T47D (cell line): ENCODE measurements around the gene LYL1.
A peak's percentile ranks its signal among the peaks of the same experiment; 100 is the strongest.

Source experiments
- DNase-seq, 2 experiments: peaks; one replicate each; pipeline versions ENCODE4 v3.0.0 to v3.0.0-alpha.2; 2011 to 2012; ENCODE audit warnings: low read depth in 1 of 2, low spot score in 1 of 2
- JUND ChIP-seq: IDR thresholded peaks from 2 replicates; pipeline ENCODE4 v1.6.1; 2012; ENCODE audit warnings: low read depth
- in situ Hi-C: cut with HindIII; loops from 2 replicates; pipeline ENCODE4 v1.10.0; 2016; ENCODE audit warnings: low sequenced_read_pairs, low pct_unique_long_range_greater_than_20kb

The LYL1 gene

DNA sequence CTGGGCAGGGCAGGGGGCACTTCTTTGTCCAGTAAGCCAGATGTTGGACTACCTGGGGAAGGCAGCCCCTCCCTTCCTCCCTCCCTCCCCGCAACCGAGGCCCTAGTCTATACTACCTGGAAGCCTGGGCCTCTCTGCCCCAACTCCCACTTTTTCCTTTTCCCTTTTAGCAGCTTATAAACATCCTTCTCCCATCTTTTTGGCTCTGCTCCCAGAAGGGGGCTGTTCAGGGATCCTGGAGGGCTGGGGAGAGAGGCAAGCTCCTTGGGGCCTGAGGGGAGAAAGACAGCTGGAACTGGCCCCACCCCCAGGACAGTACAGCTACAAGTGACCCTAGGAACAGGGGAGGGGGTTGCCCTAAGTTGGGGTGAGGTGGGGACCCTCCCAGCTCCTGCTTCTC, 44.9 kb downstream of the LYL1 start:
- TF ChIP-seq JUND: no peak
- DNase-seq: no peak
- in situ Hi-C loops: no loop called here

DNA sequence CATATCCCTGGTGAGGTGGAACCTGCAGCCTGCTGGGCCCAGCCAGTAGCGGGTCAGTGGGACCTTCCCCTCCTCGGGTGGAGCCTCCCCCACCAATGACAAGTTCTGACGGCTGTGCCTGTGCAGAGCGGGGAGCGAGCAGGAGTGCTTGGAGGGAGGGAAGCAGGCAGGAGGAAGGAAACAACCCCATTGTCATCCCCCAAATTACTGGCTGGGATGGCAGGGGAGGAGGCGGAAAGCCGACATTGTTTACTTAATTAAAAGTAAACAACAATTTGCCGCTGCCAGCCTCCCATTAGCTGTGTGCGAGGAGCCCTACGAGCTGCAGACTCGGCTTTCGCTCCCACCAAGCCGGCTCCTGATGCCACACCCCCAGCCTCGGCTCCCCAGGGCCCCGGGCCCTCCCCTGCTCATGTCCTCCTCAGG, 45.5 kb downstream of the LYL1 start:
- TF ChIP-seq JUND: no peak
- DNase-seq: no peak
- in situ Hi-C loops: no loop called here

DNA sequence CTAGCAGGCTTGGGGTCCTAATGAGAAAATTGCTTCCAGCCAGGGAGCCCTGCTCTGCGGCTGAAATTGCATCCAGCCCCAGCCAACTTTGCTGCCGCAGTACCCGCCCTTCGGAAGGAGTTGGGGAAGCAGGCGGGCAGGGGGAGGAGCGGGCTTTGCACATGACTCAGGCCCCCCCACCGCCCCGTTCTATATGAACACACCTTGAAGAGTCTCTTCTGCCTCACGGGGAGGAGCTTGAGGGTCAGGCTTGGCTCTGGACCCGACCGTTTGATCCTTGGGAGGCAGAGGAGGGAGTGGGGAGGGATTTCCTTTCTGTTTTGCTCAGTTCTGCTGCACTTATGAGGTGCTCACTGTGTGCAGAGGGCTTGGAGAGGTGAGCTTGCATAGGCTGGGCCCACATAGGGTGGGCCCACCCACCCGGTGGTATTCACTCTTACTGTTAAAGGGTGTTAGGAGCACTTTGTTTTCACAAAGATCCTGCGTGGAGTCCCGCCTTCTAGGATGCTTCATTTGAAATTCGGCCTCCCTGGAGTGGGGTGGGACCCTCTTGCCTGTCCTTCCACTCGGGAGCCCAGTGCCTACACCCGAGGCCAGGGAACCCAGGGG, 46.5 kb downstream of the LYL1 start:
- no peak for DNase-seq
- in situ Hi-C loops: no loop called here
- no peak for TF ChIP-seq JUND

DNA sequence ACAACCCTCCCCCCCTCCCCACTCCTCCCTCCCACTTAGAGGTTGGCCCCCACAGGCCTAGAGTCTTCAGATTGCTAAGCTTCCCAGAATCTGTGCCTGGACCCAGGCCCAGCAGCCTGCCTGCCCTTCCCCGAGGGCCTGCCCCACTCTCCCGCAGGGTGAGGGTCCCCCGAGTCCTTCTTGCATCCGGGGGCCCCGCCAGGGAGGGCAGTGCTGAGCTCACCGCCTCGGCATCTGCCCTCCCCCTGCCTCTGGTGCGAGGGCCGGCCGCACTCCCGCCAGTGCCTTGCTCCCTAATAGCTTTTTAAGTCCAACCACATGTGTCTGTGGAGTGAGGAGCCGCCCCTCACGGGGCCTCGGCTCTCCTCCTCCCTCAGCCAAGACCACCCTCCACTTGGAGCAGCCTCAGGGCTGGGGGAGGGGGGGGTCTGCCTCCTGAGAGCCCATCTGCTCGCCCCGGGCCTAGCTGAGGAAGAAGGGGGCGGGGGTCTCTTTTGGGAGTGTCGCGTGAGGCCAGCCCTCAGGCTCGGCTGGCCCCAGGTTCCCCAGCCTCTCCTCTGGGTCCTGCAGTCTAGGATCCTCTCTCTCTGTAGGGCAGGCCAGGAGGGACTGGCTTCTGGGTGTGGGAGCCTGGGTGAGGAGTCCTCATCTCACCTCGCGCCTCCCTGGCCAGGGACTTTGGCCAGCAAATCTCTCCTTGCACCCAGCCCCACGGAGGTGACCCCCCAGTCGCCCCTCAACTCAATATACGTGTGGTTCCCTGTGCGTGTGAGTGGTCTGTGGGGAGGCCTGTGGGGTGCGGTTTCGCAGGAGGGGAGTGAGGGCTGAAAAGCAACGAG, 47.2 kb downstream of the LYL1 start:
- in situ Hi-C loops: no loop called here
- no peak for DNase-seq
- no peak for TF ChIP-seq JUND

DNA sequence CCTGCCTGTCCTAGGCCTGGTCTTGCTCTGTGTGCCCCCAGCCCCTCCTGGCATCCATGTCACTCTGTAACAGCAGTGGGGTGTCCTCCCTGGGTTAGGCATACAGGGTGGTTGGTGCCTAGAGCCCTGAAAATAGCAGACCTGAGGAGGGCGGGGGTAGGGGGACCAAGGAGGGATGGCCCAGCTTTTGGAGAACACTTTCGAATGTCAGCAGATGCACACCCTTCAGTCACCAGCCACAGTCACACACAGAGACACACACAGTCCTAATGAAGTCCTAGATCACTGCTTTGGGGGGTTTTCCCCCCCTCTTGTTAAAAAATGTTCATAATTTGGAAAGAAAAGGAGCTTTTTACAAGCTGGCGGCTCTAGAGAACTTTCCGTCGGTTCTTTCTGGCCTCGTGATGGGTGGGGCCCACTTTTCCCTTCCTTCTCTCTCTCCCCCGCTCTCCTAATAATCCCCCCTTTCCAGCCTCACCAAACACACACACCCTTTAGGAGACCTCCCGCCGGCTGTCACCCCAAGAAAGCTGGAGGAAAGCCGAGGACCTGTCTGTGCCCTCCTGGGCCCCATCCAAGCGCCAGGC, 47.9 kb downstream of the LYL1 start:
- no peak for DNase-seq
- no peak for TF ChIP-seq JUND
- in situ Hi-C loops: no loop called here

DNA sequence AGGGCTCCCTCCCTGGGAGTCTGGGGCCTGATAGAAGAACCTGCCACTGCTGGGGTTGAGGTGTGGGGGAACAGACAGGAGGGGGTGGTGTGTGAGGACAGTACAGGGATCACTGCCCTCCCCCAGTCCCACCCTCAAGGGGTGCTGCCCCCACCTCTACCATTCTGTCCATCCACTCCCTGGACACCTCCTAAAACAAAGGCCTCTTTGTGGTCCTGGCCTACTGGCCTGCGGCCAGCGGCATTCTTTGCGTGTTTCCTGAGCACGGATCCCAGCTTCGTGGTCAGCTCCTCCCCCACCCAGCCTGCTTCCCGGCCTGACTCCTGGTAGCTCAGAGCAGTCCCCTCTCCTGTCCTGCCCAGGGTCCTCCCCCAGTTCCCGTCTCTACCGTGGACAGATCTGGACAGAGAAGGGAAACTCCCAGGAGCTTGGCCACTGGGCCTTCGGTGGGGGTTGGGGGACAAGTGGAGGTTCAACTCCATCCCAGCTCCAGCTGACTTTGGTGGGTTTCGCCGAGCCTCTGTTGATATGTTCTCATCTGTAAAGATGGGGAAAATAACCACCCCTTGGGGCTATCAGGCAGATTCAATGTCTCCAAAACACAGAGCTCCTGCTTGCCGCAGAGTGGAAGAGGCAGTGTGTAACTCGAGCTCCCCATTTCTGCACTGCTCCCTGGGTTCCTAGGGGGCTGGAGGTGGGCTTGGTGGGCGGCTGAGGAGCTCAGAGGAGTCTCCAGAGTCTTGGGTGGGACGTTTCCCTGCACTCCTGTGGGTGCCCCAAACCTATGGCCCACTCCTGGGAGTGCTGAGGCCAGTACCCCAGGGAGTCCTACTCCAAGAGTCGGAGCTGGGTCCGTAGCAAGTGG, 48.7 kb downstream of the LYL1 start:
- TF ChIP-seq JUND: no peak
- in situ Hi-C loops: no loop called here
- DNase-seq: peak; percentile 46 to 76

DNA sequence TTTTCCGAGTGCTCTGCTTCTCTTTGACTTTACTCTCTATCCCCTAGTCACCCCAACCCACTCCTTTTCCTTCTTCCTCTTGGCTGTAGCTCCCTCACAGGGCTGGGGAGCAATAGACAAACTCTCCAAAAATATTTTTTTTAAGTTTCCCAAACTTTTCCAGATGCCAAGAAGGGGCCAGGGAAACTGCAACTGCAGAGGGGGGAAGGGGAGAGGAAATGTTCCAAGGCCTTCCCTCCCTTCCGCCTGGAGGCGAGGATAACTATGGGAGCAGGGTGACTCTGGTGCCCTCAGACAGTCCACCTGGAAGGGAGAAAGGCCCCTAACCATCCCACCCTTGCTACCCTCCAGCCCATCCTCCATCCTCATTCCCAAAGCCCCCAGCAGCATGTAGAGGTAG, 49.4 kb downstream of the LYL1 start:
- no peak for DNase-seq
- in situ Hi-C loops: no loop called here
- TF ChIP-seq JUND: no peak

DNA sequence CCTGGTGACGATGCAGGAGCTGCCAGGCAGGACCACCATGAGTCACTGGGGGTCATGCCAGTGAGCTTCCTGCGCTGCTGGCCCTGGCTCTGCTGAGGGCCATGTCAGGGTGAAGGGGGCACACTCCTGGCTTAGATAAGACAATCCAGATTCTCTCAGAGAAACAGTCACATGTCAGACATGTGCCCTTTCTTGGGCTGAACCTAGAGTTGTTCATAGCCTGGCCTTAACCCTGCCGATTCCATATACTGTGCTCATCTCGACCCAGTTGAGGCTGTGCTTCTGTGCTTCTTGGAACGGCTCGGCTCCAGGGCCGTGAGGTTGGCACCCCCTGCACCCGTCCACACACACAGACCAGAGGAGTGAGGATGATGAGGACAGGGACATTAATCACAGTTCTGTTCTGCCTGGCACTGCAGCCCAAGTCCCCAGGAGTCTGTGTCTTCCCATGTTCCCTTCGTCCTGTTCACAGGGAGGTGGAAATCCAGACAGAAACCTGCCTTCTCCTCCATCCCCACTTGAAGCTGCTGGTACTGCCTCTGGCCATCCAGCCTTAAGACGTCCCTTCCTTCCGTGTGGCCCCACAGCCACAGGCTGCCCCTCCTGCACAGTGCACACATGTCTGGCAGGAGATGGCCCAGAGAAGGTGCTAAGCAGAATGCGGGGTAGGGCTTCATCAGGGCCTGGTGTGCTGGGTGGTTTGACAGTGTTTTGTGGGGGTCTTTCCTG, 50.0 kb downstream of the LYL1 start:
- in situ Hi-C loops: no loop called here
- no peak for TF ChIP-seq JUND
- DNase-seq: no peak

DNA sequence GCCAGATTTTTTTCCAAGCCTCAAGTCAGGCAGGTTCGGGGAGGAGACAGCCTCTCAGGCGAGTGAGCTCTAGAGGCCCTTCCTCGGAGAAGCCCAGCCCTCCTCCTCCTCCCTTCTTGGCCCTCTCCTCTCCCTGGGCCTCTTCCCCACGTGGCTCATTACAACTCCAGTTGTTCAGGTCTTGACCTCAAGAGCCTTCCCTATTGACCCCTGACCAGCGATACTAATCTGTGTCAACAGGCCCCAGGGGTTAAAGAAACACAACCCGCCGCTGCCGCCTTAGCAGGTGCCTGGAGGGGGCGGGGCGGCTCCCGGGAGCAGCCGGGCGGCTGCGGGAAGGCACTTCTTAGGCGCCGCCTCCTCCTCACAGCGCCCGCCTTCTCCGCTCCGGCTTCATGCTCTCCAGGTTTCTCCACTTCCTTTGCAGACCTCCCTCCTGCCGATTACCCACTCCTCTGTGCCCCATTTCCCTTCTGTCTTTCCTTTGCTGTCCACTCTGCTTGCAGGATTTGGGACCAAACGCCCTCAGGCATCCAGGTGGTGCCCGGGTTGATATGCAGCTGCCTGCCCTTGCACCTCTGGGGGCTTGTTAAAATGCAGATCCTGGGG, 51.0 kb downstream of the LYL1 start:
- peak; percentile 47 to 86 for DNase-seq
- no peak for TF ChIP-seq JUND
- in situ Hi-C loops: no loop called here

DNA sequence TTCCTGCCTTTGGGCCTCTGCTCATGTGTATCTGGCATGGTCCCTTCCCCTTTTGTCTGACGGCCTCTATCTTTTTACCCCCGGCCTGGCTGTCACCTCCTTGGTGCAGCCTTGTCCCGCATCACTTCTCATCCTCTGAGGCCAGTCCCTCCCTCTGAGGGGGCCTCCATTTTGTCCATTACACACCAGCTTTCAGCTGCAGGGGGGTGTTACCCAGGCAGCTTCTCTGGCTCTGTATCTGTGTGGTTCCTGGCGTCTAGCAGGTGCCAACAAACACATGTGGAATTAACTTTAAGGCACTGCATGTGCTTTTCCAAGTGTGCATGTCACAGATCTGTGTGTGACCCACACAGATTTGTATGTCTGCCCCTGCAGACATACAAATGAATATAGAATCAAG, 52.4 kb downstream of the LYL1 start:
- TF ChIP-seq JUND: no peak
- DNase-seq: no peak
- in situ Hi-C loops: no loop called here
